ENCODE results near the gene LSP1.

LSP1 gene

GRCh38 chr11:1870326-1870696, 17.4 kb downstream of the LSP1 start:
- H3K79me2 ChIP-seq (ENCODE audit: control insufficient read depth, insufficient read depth, low read length, poor library complexity) = no peaks in the 10 kb centered on the region
- H2BK5ac ChIP-seq (ENCODE audit: low read depth, low read length, poor library complexity) = no peak overlapping the region
- H3K4me2 ChIP-seq (ENCODE audit: low read length) = no peak overlapping the region
- no peak overlapping the region for H2BK12ac ChIP-seq (ENCODE audit: low read length)
- H3K9me3 ChIP-seq (ENCODE audit: insufficient read depth, low read depth, low read length) = peaks cover 2% of the 10 kb centered on the region
- no peak overlapping the region for H4K12ac ChIP-seq (ENCODE audit: low read depth, low read length)
- no peak overlapping the region for H4K8ac ChIP-seq (ENCODE audit: low read depth, low read length)
- no peak overlapping the region for H4K91ac ChIP-seq (ENCODE audit: low read depth, low read length)
- H3K18ac ChIP-seq (ENCODE audit: low read length) = no peak overlapping the region
- H3K14ac ChIP-seq (ENCODE audit: low read length) = no peak overlapping the region
- H2AFZ ChIP-seq (ENCODE audit: insufficient read depth, low read length, poor library complexity) = no peak overlapping the region
- no peak overlapping the region for H2BK120ac ChIP-seq (ENCODE audit: insufficient read depth, low read length, poor library complexity)
- H3K27ac ChIP-seq (ENCODE audit: low read depth, low read length) = no peak overlapping the region
- no peak overlapping the region for H2AK5ac ChIP-seq (ENCODE audit: low read length)
- H3K23ac ChIP-seq (ENCODE audit: low read length) = no peak overlapping the region
- no peaks in the 10 kb centered on the region for H3K79me1 ChIP-seq (ENCODE audit: low read length)
- H3K27me3 ChIP-seq (ENCODE audit: insufficient read depth, low read length) = no peaks in the 10 kb centered on the region
- no CpG with 5 or more reads among the region's 12 CpGs for WGBS (ENCODE audit: extremely low coverage, insufficient coverage, insufficient read length)
- H3K4ac ChIP-seq (ENCODE audit: low read depth, low read length) = no peak overlapping the region
- H3K4me3 ChIP-seq (ENCODE audit: low read depth, low read length) = no peak overlapping the region
- no peak overlapping the region for H3K9ac ChIP-seq (ENCODE audit: low read length)
- no peak for DNase-seq
- H3K4me1 ChIP-seq (ENCODE audit: control insufficient read depth in 1 of 2, insufficient read depth in 2 of 2, low read length in 2 of 2) = no peaks in the 10 kb centered on the region
- H3K36me3 ChIP-seq (ENCODE audit: control insufficient read depth in 1 of 2, insufficient read depth in 2 of 2, low read length in 2 of 2) = no peaks in the 10 kb centered on the region

- Histone ChIP-seq H3K79me1 (ENCODE audit: low read length) (no peaks in the 10 kb centered on the region), H2AFZ (ENCODE audit: insufficient read depth, low read length, poor library complexity) (no peak overlapping the region), H3K4ac (ENCODE audit: low read depth, low read length) (no peak overlapping the region), H3K14ac (ENCODE audit: low read length) (no peak overlapping the region), H3K23ac (ENCODE audit: low read length) (no peak overlapping the region), H3K79me2 (ENCODE audit: control insufficient read depth, insufficient read depth, low read length, poor library complexity) (no peaks in the 10 kb centered on the region), H3K27ac (ENCODE audit: low read depth, low read length) (no peak overlapping the region), H3K27me3 (ENCODE audit: insufficient read depth, low read length) (no peaks in the 10 kb centered on the region), H3K36me3 (ENCODE audit: control insufficient read depth in 1 of 2, insufficient read depth in 2 of 2, low read length in 2 of 2) (no peaks in the 10 kb centered on the region), H3K4me1 (ENCODE audit: control insufficient read depth in 1 of 2, insufficient read depth in 2 of 2, low read length in 2 of 2) (no peaks in the 10 kb centered on the region), H2BK12ac (ENCODE audit: low read length) (no peak overlapping the region), H2BK120ac (ENCODE audit: insufficient read depth, low read length, poor library complexity) (no peak overlapping the region), H4K12ac (ENCODE audit: low read depth, low read length) (no peak overlapping the region), H3K9ac (ENCODE audit: low read length) (no peak overlapping the region), H2AK5ac (ENCODE audit: low read length) (no peak overlapping the region), H4K8ac (ENCODE audit: low read depth, low read length) (no peak overlapping the region), H3K9me3 (ENCODE audit: insufficient read depth, low read depth, low read length) (no peaks in the 10 kb centered on the region), H2BK5ac (ENCODE audit: low read depth, low read length, poor library complexity) (no peak overlapping the region), H3K4me3 (ENCODE audit: low read depth, low read length) (no peak overlapping the region), H3K18ac (ENCODE audit: low read length) (no peak overlapping the region), H3K4me2 (ENCODE audit: low read length) (no peak overlapping the region), H4K91ac (ENCODE audit: low read depth, low read length) (no peak overlapping the region)
- WGBS (ENCODE audit: extremely low coverage, insufficient coverage, insufficient read length) = no CpG with 5 or more reads among the region's 50 CpGs
- DNase-seq = peak in 1 of 2 donors; percentile 42
Observed at GRCh38 chr11:1870721-1871466, 18.0 kb downstream of the LSP1 start.

GRCh38 chr11:1871531-1871930, 18.6 kb downstream of the LSP1 start:
- Histone ChIP-seq H2BK120ac (ENCODE audit: insufficient read depth, low read length, poor library complexity) (no peak overlapping the region), H4K91ac (ENCODE audit: low read depth, low read length) (no peak overlapping the region), H4K8ac (ENCODE audit: low read depth, low read length) (no peak overlapping the region), H4K12ac (ENCODE audit: low read depth, low read length) (no peak overlapping the region), H3K4ac (ENCODE audit: low read depth, low read length) (no peak overlapping the region), H3K79me1 (ENCODE audit: low read length) (peaks cover 1% of the 10 kb centered on the region), H3K4me1 (ENCODE audit: control insufficient read depth in 1 of 2, insufficient read depth in 2 of 2, low read length in 2 of 2) (peaks cover 4 to 5% of the 10 kb centered on the region in 2 experiments), H3K27me3 (ENCODE audit: insufficient read depth, low read length) (no peaks in the 10 kb centered on the region), H3K36me3 (ENCODE audit: control insufficient read depth in 1 of 2, insufficient read depth in 2 of 2, low read length in 2 of 2) (no peaks in the 10 kb centered on the region), H3K14ac (ENCODE audit: low read length) (no peak overlapping the region), H3K27ac (ENCODE audit: low read depth, low read length) (no peak overlapping the region), H2BK5ac (ENCODE audit: low read depth, low read length, poor library complexity) (no peak overlapping the region), H3K23ac (ENCODE audit: low read length) (no peak overlapping the region), H3K18ac (ENCODE audit: low read length) (no peak overlapping the region), H3K79me2 (ENCODE audit: control insufficient read depth, insufficient read depth, low read length, poor library complexity) (no peaks in the 10 kb centered on the region), H2AK5ac (ENCODE audit: low read length) (no peak overlapping the region), H3K9ac (ENCODE audit: low read length) (no peak overlapping the region), H3K4me2 (ENCODE audit: low read length) (no peak overlapping the region), H3K9me3 (ENCODE audit: insufficient read depth, low read depth, low read length) (no peaks in the 10 kb centered on the region), H2BK12ac (ENCODE audit: low read length) (no peak overlapping the region), H2AFZ (ENCODE audit: insufficient read depth, low read length, poor library complexity) (no peak overlapping the region), H3K4me3 (ENCODE audit: low read depth, low read length) (no peak overlapping the region)
- DNase-seq = no peak
- no CpG with 5 or more reads among the region's 15 CpGs for WGBS (ENCODE audit: extremely low coverage, insufficient coverage, insufficient read length)

- Histone ChIP-seq H3K27ac (ENCODE audit: low read depth, low read length) (no peak overlapping the region), H4K12ac (ENCODE audit: low read depth, low read length) (no peak overlapping the region), H3K9me3 (ENCODE audit: insufficient read depth, low read depth, low read length) (no peaks in the 10 kb centered on the region), H3K14ac (ENCODE audit: low read length) (no peak overlapping the region), H3K4me1 (ENCODE audit: control insufficient read depth in 1 of 2, insufficient read depth in 2 of 2, low read length in 2 of 2) (peaks cover 10 to 11% of the 10 kb centered on the region in 2 experiments), H3K18ac (ENCODE audit: low read length) (no peak overlapping the region), H4K91ac (ENCODE audit: low read depth, low read length) (no peak overlapping the region), H2BK12ac (ENCODE audit: low read length) (no peak overlapping the region), H3K27me3 (ENCODE audit: insufficient read depth, low read length) (no peaks in the 10 kb centered on the region), H3K36me3 (ENCODE audit: control insufficient read depth in 1 of 2, insufficient read depth in 2 of 2, low read length in 2 of 2) (no peaks in the 10 kb centered on the region), H4K8ac (ENCODE audit: low read depth, low read length) (no peak overlapping the region), H2AK5ac (ENCODE audit: low read length) (no peak overlapping the region), H2BK120ac (ENCODE audit: insufficient read depth, low read length, poor library complexity) (no peak overlapping the region), H2BK5ac (ENCODE audit: low read depth, low read length, poor library complexity) (no peak overlapping the region), H3K79me1 (ENCODE audit: low read length) (peaks cover 6% of the 10 kb centered on the region), H3K4me3 (ENCODE audit: low read depth, low read length) (no peak overlapping the region), H3K4me2 (ENCODE audit: low read length) (no peak overlapping the region), H3K9ac (ENCODE audit: low read length) (no peak overlapping the region), H3K79me2 (ENCODE audit: control insufficient read depth, insufficient read depth, low read length, poor library complexity) (no peaks in the 10 kb centered on the region), H2AFZ (ENCODE audit: insufficient read depth, low read length, poor library complexity) (no peak overlapping the region), H3K23ac (ENCODE audit: low read length) (no peak overlapping the region), H3K4ac (ENCODE audit: low read depth, low read length) (no peak overlapping the region)
- no CpG with 5 or more reads among the region's 25 CpGs for whole genome bisulfite sequencing (ENCODE audit: extremely low coverage, insufficient coverage, insufficient read length)
- DNase-seq = no peak
Observed at GRCh38 chr11:1872267-1872985, 19.5 kb downstream of the LSP1 start.
